Parathyroid adenoma (tissue), 2 donors: ENCODE data around the gene USH1G.

Experiments used
- H2AFZ ChIP-seq: fragments of 300-600 bp; sonication (generic); one replicate; pipeline ENCODE4 v1.7.0; 2017; ENCODE audit warnings: antibody characterized with exemption, mild to moderate bottlenecking
- H3K27ac ChIP-seq: fragments of 300-600 bp; sonication (generic); one replicate; pipeline ENCODE4 v1.7.0; 2017
- H3K27me3 ChIP-seq: fragments of 300-600 bp; sonication (generic); one replicate; pipeline ENCODE4 v1.7.0; 2017; ENCODE audit warnings: low read length; ENCODE audit not compliant: control insufficient read depth, insufficient read depth
- H3K36me3 ChIP-seq: fragments of 300-600 bp; sonication (generic); one replicate; pipeline ENCODE4 v1.7.0; 2017; ENCODE audit warnings: low read length; ENCODE audit not compliant: control insufficient read depth, insufficient read depth
- H3K4me1 ChIP-seq: fragments of 300-600 bp; sonication (generic); one replicate; pipeline ENCODE4 v1.7.0; 2017; ENCODE audit warnings: control low read depth
- H3K4me2 ChIP-seq: fragments of 300-600 bp; sonication (generic); one replicate; pipeline ENCODE4 v1.7.0; 2017; ENCODE audit warnings: low read length
- H3K4me3 ChIP-seq: fragments of 300-600 bp; sonication (generic); one replicate; pipeline ENCODE4 v1.7.0; 2017; ENCODE audit warnings: low read depth, low read length
- H3K79me2 ChIP-seq: fragments of 300-600 bp; sonication (generic); one replicate; pipeline ENCODE4 v1.7.0; 2017; ENCODE audit warnings: control low read depth
- H3K9ac ChIP-seq: fragments of 300-600 bp; sonication (generic); one replicate; pipeline ENCODE4 v1.7.0; 2017; ENCODE audit warnings: mild to moderate bottlenecking
- H3K9me3 ChIP-seq: fragments of 300-600 bp; sonication (generic); one replicate; pipeline ENCODE4 v1.7.0; 2017; ENCODE audit warnings: low read length; ENCODE audit not compliant: control insufficient read depth
- CTCF ChIP-seq: fragments of 300-600 bp; sonication (generic); IDR thresholded peaks from one replicate; pipeline ENCODE4 v1.7.0; 2017; ENCODE audit warnings: antibody characterized with exemption, mild to moderate bottlenecking
- donor health status: primary hyperparathyroidism.

USH1G gene

GRCh38 chr17:74935048-74935447, 12.0 kb upstream of the USH1G start:
- no peaks in the 10 kb centered on the region for H3K4me1 ChIP-seq
- no peaks in the 10 kb centered on the region for H3K79me2 ChIP-seq
- no peaks in the 10 kb centered on the region for H3K36me3 ChIP-seq
- no peak overlapping the region for H3K4me2 ChIP-seq
- no peak overlapping the region for H3K9ac ChIP-seq
- no peak overlapping the region for H3K4me3 ChIP-seq
- H3K9me3 ChIP-seq = no peaks in the 10 kb centered on the region
- no peak for TF ChIP-seq CTCF
- H3K27ac ChIP-seq = no peak overlapping the region
- H2AFZ ChIP-seq = no peak overlapping the region
- H3K27me3 ChIP-seq = peaks cover 8% of the 10 kb centered on the region

- H3K4me1 ChIP-seq = no peaks in the 10 kb centered on the region
- no peak overlapping the region for H2AFZ ChIP-seq
- no peaks in the 10 kb centered on the region for H3K79me2 ChIP-seq
- no peaks in the 10 kb centered on the region for H3K9me3 ChIP-seq
- no peak overlapping the region for H3K9ac ChIP-seq
- no peaks in the 10 kb centered on the region for H3K36me3 ChIP-seq
- H3K27me3 ChIP-seq = peaks cover 3% of the 10 kb centered on the region
- no peak overlapping the region for H3K4me3 ChIP-seq
- H3K4me2 ChIP-seq = no peak overlapping the region
- no peak overlapping the region for H3K27ac ChIP-seq
- TF ChIP-seq CTCF = no peak
These were observed 7.5 kb upstream of the USH1G start for GRCh38 chr17:74930535-74931036.

- H3K9me3 ChIP-seq = no peaks in the 10 kb centered on the region
- H3K27me3 ChIP-seq = peaks cover 7% of the 10 kb centered on the region
- H3K79me2 ChIP-seq = no peaks in the 10 kb centered on the region
- no peak overlapping the region for H3K4me2 ChIP-seq
- no peak overlapping the region for H3K9ac ChIP-seq
- TF ChIP-seq CTCF = no peak
- no peaks in the 10 kb centered on the region for H3K4me1 ChIP-seq
- no peaks in the 10 kb centered on the region for H3K36me3 ChIP-seq
- no peak overlapping the region for H3K4me3 ChIP-seq
- H3K27ac ChIP-seq = no peak overlapping the region
- H2AFZ ChIP-seq = no peak overlapping the region
These were observed 5.7 kb upstream of the USH1G start for GRCh38 chr17:74928786-74929185.

GRCh38 chr17:74925242-74925641, 2.2 kb upstream of the USH1G start:
- Histone ChIP-seq H3K4me1 (no peaks in the 10 kb centered on the region), H3K9me3 (no peaks in the 10 kb centered on the region), H3K4me2 (no peak overlapping the region), H3K27ac (no peak overlapping the region), H3K27me3 (peaks cover 12% of the 10 kb centered on the region), H3K9ac (no peak overlapping the region), H3K79me2 (no peaks in the 10 kb centered on the region), H3K4me3 (no peak overlapping the region), H3K36me3 (no peaks in the 10 kb centered on the region), H2AFZ (no peak overlapping the region)
- no peak for TF ChIP-seq CTCF

- Histone ChIP-seq H3K4me3 (no peak within 1 kb of the TSS), H3K36me3 (no peaks in the 10 kb centered on the region), H3K4me1 (no peaks in the 10 kb centered on the region), H3K9ac (no peak within 1 kb of the TSS), H3K79me2 (no peaks in the 10 kb centered on the region), H3K27ac (no peak within 1 kb of the TSS), H3K27me3 (peaks cover 12% of the 10 kb centered on the region), H3K4me2 (peak within 1 kb of the TSS; percentile 24), H2AFZ (peak within 1 kb of the TSS; percentile 77), H3K9me3 (no peaks in the 10 kb centered on the region)
- no peak for TF ChIP-seq CTCF
These were observed 1.3 kb upstream of the USH1G start, which contains the start of gene OTOP2 for GRCh38 chr17:74924250-74924948. TSS of gene OTOP2 (plus strand) at chr17:74924273. CDS start at chr17:74924633, 360 bp downstream.
